HG02642 (cell line): ENCODE measurements around the gene TRMO.

Source experiments
- ATAC-seq: cut with Tn5 transposase; IDR thresholded peaks from one replicate; pipeline ENCODE4 v1.9.1; 2021; ENCODE audit warnings: mild to moderate bottlenecking; ENCODE audit not compliant: unreplicated experiment, poor library complexity

Gene TRMO

DNA sequence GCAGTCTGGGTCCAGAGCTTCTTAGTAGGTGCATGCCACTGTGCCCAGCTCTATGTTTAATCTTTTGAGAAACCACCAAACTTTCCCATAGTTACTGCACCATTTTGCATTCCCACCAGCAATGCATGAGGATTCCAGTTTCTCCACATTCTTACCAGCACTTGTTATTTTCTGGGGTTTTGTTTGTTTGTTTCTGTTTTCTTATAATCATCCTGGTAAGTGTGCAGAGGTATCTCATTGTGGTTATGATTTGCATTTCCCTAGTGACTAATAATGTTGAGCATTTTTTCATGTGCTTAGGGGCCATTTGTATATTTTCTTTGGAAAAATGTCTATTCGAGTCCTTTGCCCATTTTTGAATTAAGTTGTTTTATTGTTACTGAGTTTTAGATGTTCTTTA lies 57.9 kb downstream of the TRMO start:
- ATAC-seq = no peak

- ATAC-seq = no peak
Measured at GRCh38 chr9:97863314-97863713, 59.0 kb downstream of the TRMO start.

DNA sequence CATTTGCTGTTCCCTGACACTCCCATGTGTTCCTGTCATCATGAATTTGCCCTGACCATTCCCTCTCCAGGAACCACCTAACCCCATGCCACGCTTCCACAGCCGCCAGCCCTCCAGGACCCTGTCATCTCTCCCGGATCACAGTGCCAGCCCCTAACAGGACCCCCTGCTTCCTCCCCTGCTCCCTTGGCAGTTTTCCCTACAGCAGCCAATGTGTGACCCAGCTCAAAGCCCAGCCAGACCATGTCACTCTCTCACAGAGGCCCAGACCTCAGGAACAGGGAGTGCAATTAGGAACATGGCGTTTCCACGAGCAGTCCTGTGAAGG lies 61.2 kb downstream of the TRMO start:
- ATAC-seq = no peak

- no peak for ATAC-seq
Measured at GRCh38 chr9:97860451-97861147, 61.7 kb downstream of the TRMO start.

- no peak for ATAC-seq
Measured at GRCh38 chr9:97859346-97859745, 63.0 kb downstream of the TRMO start.

DNA sequence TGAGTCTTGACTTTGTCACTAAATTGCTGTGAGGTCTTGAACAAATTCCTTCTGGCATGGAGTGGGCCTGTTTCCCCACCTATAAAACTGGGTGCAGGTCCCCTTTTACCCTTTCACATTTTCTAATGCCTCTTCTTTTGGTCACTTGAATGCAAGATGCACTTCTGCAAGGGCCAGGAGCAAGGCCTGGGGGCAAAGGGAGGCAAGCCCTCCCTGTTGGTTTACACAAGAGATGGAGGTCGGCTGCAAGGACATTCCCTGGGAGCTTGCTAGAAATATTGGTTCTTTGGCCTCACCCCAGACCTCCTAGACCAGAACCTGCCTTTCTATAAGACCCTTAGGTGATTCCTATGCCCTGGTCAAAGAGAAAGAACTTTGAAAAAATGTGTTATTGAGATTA lies 63.5 kb downstream of the TRMO start:
- ATAC-seq = no peak

GRCh38 chr9:97858393-97858713 lies 63.9 kb downstream of the TRMO start:
- no peak for ATAC-seq

- ATAC-seq = no peak
Measured at GRCh38 chr9:97857606-97858392, 64.5 kb downstream of the TRMO start.

- no peak for ATAC-seq
Measured at GRCh38 chr9:97856857-97857605, 65.3 kb downstream of the TRMO start.

DNA sequence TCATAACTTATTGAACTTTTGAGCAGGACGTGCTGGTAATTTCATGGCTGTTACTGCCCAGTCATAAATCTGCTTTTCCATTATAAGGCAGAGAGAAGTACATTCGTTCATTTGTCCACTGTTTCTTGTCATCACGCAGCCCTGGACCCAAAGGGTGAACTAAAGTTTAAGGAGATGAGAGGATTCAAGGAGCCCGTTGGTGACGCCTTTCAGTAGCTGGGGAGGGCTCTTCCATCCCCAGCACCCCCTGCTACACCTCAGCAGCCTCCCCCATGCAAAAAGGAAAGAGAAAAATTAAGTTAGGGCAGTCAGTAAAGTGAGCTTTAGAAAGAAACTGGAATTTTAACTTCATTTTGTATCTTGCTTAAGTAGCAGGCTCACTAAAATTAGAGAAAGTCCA lies 66.4 kb downstream of the TRMO start:
- ATAC-seq = no peak

GRCh38 chr9:97855486-97855875 lies 66.8 kb downstream of the TRMO start:
- ATAC-seq = no peak

DNA sequence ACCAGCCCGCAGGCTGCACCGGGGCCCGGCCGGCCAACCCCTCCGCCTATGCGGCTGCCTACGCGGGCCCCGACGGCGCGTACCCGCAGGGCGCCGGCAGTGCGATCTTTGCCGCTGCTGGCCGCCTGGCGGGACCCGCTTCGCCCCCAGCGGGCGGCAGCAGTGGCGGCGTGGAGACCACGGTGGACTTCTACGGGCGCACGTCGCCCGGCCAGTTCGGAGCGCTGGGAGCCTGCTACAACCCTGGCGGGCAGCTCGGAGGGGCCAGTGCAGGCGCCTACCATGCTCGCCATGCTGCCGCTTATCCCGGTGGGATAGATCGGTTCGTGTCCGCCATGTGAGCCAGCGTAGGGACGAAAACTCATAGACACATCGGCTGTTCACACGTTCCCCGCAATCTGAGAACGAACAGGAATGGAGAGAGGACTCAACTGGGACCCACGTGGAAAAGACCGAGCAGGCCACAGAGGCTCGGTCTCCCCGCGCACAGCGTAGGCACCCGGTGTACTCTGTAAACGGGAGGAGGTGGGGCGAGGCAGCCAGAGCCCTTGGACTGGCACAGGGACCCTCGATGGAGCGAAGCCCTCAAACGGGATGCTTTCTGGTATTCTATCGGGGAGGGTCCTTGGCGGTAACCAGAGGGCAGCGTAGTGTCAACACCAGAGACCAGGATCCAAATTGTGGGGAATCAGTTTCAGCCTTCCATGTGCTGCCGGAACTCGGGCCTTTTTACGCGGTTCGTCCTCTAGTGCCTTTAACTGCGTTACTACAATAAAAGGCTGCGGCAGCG lies 67.4 kb downstream of the TRMO start:
- no peak for ATAC-seq
